GM10266 (cell line): ENCODE results near the gene TSHZ3.

Source experiments
- DNase-seq: peaks from one replicate; pipeline ENCODE4 v3.0.0; 2012; ENCODE audit errors: extremely low spot score
- CTCF ChIP-seq: IDR thresholded peaks from 2 replicates; pipeline ENCODE4 v1.5.1; 2012; ENCODE audit warnings: mild to moderate bottlenecking, low read depth; ENCODE audit not compliant: control insufficient read depth, insufficient read depth; ENCODE audit errors: missing control alignments

The TSHZ3 gene

GRCh38 chr19:31386806-31387205, 37.6 kb upstream of the TSHZ3 start:
- DNase-seq, result no peak
- TF ChIP-seq CTCF, result no peak

GRCh38 chr19:31385744-31386143, 36.5 kb upstream of the TSHZ3 start:
- TF ChIP-seq CTCF, result no peak
- DNase-seq, result no peak

DNA sequence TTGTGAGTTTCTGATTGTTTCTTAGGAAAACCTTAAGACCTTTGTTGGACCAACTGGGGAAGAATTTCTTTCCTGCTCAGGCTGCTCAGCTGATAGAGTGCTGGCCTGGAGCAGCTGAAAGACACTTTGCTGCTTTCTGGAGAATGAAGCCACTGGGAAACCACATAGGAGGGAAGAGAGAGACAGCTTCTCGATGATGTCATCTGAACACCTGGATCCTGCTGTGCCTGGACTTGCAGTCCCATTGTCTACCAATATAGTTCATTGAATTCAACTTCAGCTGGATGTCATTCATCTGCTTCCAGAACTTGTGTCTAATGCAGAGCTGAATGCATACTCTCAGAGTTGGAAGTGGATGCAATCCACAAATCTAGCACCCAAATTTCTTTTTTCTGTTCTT, 34.3 kb upstream of the TSHZ3 start:
- no peak for TF ChIP-seq CTCF
- no peak for DNase-seq

DNA sequence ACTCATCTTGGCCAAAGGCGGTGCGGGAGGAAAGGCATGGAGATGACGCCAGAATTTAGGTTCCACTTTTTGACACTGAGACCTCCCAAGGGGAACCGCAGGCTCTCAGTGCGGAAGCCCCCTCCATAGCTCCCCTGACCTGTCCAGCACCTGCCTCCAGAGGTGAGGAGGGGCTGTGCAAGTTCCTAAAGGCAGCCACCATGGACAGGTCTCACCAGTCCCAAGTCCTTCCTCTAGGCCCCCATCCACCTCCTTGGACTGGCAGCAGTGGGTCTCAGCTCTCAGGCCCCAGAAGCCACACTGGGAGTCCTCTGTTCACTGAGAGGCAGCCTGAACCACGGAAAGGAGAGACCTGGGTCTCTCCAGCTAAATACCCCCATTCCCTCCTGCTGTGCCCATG, 31.6 kb upstream of the TSHZ3 start:
- DNase-seq, result no peak
- TF ChIP-seq CTCF, result no peak

GRCh38 chr19:31378404-31378803, 29.2 kb upstream of the TSHZ3 start:
- TF ChIP-seq CTCF, result no peak
- no peak for DNase-seq

DNA sequence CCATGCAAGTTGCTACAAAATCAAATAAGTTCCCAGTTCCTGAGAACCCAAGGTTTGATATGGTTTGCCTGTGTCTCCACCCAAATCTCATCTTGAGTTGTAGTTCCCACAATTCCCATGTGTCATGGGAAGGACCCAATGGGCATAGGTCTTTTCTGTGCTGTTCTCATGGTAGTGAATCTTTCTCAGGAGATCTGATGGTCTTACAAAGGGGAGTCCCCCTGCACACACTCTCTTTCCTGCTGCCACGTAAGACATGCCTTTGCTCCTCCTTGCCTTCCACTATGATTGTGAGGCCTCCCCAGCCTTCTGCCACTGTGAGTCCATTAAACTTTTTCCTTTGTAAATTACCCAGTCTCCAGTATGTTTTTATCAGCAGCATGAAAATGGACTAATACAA, 28.5 kb upstream of the TSHZ3 start:
- no peak for TF ChIP-seq CTCF
- DNase-seq, result no peak

GRCh38 chr19:31372246-31372781, 23.1 kb upstream of the TSHZ3 start:
- DNase-seq, result no peak
- TF ChIP-seq CTCF, result no peak
